MM.1S (cell line): ENCODE measurements around the gene SLC17A7.

Source experiments
- DNase-seq: peaks from one replicate; pipeline ENCODE4 v3.0.0-alpha.2; 2015
- H2AFZ ChIP-seq: fragments of 300-600 bp; sonication (generic); 2 replicates; pipeline ENCODE4 v1.6.0; 2016; ENCODE audit warnings: antibody characterized with exemption, low read length
- H3F3A ChIP-seq: fragments of 300-600 bp; sonication (generic); 2 replicates; pipeline ENCODE4 v1.6.1; 2016; ENCODE audit warnings: mild to moderate bottlenecking, antibody characterized with exemption, low read length, moderate library complexity, mixed read lengths; ENCODE audit not compliant: insufficient read depth
- H3K27ac ChIP-seq: fragments of 300-600 bp; sonication (generic); 2 replicates; pipeline ENCODE4 v1.5.1; 2016; ENCODE audit warnings: mild to moderate bottlenecking, low read length
- H3K27me3 ChIP-seq: fragments of 300-600 bp; sonication (generic); replicated peaks from 2 replicates; pipeline ENCODE4 v1.6.0; 2016; ENCODE audit warnings: low read length; ENCODE audit not compliant: insufficient read depth
- H3K36me3 ChIP-seq: fragments of 300-600 bp; sonication (generic); replicated peaks from 2 replicates; pipeline ENCODE4 v1.6.1; 2016; ENCODE audit warnings: mild to moderate bottlenecking, low read length, mixed read lengths; ENCODE audit not compliant: insufficient read depth
- H3K4me1 ChIP-seq: fragments of 300-600 bp; sonication (generic); 2 replicates; pipeline ENCODE4 v1.6.1; 2016; ENCODE audit warnings: low read length, mixed read lengths
- H3K4me2 ChIP-seq: fragments of 300-600 bp; sonication (generic); 2 replicates; pipeline ENCODE4 v1.6.0; 2016; ENCODE audit warnings: low read depth, low read length
- H3K4me3 ChIP-seq: fragments of 300-600 bp; sonication (generic); 2 replicates; pipeline ENCODE4 v1.5.1; 2016; ENCODE audit warnings: low read length, mixed read lengths
- H3K79me2 ChIP-seq: fragments of 300-600 bp; sonication (generic); 2 replicates; pipeline ENCODE4 v1.6.1; 2016; ENCODE audit warnings: mixed run types, low read length, mixed read lengths
- H3K9ac ChIP-seq: fragments of 300-600 bp; sonication (generic); 2 replicates; pipeline ENCODE4 v1.6.1; 2016; ENCODE audit warnings: low read length, mixed read lengths
- H3K9me2 ChIP-seq: fragments of 300-600 bp; sonication (generic); replicated peaks from 2 replicates; pipeline ENCODE4 v1.6.1; 2016; ENCODE audit warnings: mild to moderate bottlenecking, low read length, mixed read lengths; ENCODE audit not compliant: insufficient read depth
- H3K9me3 ChIP-seq: fragments of 300-600 bp; sonication (generic); replicated peaks from 2 replicates; pipeline ENCODE4 v1.6.1; 2016; ENCODE audit warnings: mild to moderate bottlenecking, low read length, mixed read lengths; ENCODE audit not compliant: insufficient read depth
- H4K20me1 ChIP-seq: fragments of 300-600 bp; sonication (generic); 2 replicates; pipeline ENCODE4 v1.6.1; 2016; ENCODE audit warnings: mild to moderate bottlenecking, low read length, moderate library complexity, mixed read lengths; ENCODE audit not compliant: insufficient read depth
- EZH2 ChIP-seq: fragments of 300-600 bp; sonication (generic); optimal IDR thresholded peaks from 2 replicates; pipeline ENCODE3; 2017; ENCODE audit warnings: low read depth, mild to moderate bottlenecking, antibody characterized with exemption, low read length, mixed read lengths
- EZH2phosphoT487 ChIP-seq: fragments of 300-600 bp; sonication (generic); IDR thresholded peaks from 2 replicates; pipeline ENCODE4 v1.6.1; 2018; ENCODE audit warnings: antibody characterized with exemption, low read length
- TF ChIP-seq, protein P1 (sequence below): fragments of 300-600 bp; sonication (generic); IDR thresholded peaks from 2 replicates; pipeline ENCODE4 v1.5.1; 2016; ENCODE audit warnings: antibody characterized with exemption, low read length, mixed read lengths

Gene SLC17A7

DNA sequence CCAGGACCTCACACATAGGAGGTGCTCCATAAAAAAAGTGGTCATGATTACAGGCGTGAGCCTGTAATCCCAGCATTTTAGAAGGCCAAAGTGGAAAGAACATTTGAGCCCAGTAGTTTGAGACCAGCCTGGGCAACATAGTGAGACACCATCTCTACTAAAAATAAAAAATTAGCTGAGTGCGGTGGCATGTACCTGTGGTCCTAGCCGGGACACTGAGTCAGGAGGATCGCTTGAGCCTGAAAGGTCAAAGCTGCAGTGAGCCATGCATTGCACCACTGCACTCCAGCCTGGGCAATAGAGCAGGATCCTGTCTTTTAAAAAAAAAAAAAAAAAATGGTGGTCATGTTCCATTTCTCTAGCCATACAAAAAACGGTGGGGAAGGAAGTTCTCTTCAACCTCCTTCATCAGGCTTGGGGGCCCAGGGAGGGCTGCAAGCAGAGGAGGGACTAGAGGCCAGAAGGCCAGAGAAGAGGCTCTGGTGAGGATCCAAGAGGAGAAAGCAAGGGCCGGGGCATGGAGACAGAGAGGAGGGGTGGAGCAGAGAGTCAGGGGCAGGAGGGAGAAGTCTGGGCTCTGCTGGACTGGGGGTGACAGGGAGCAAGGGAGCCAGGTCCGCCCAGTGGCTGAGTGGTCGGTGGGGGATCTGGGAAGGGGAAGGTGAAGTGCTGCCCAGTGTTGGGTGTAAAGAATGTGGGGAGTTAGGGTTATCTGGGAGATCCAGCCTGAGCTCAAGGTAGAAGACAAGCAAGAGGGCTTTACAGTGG, 44.4 kb downstream of the SLC17A7 start:
- Histone ChIP-seq H3K4me3 (no peak overlapping the region), H3F3A (no peaks in the 10 kb centered on the region), H3K79me2 (no peaks in the 10 kb centered on the region), H3K36me3 (no peaks in the 10 kb centered on the region), H3K4me2 (no peak overlapping the region), H3K27ac (no peak overlapping the region), H3K4me1 (no peaks in the 10 kb centered on the region), H2AFZ (no peak overlapping the region), H3K9me3 (no peaks in the 10 kb centered on the region), H3K9ac (no peak overlapping the region), H4K20me1 (no peaks in the 10 kb centered on the region), H3K27me3 (peaks cover 52% of the 10 kb centered on the region), H3K9me2 (no peaks in the 10 kb centered on the region)
- no peak for DNase-seq
- no peak for TF ChIP-seq EZH2phosphoT487

DNA sequence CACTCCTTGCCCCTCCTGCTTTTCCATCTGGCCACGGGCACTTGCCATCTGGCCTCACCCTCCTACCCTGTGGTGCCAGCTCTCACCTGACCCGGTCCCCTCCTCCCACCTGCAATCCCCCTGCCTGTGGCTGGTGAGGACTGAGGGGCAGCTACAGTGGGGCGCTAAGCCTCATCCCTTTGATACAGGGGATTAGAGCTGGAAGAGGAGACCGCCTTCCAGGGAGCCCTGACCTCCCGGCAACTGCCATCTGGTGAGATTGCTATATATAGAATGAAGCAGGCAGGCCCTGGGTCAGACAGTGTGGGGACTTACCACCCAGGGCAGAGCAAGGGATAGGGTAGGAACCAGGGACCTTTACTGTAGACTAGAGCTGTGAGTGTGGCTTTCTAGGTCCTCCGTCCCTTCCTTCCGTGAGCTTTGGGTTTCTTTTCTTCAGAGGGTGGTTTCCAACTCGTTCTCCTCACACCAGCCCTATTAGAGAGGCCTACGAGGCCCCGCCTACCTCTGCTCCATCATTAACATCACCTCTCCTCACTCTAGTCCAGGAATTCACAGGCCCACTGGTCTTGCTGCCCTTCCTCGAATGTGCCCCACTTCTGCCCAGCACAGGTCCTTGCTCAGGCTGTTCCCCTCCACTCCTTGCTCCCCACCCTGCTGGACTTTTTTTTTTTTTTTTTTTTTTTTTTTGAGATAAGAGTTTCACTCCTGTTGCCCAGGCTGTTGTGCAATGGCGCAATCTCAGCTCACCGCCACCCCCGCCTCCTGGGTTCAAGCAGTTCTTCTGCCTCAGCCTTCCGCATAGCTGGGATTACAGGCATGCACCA, 45.5 kb downstream of the SLC17A7 start:
- no peak for DNase-seq
- H4K20me1 ChIP-seq = no peaks in the 10 kb centered on the region
- H3K27ac ChIP-seq = no peak overlapping the region
- peaks cover 7% of the 10 kb centered on the region for H3F3A ChIP-seq
- H3K9me3 ChIP-seq = no peaks in the 10 kb centered on the region
- no peaks in the 10 kb centered on the region for H3K9me2 ChIP-seq
- TF ChIP-seq EZH2 (no peak), EZH2phosphoT487 (no peak)
- TF ChIP-seq, protein P1, sequence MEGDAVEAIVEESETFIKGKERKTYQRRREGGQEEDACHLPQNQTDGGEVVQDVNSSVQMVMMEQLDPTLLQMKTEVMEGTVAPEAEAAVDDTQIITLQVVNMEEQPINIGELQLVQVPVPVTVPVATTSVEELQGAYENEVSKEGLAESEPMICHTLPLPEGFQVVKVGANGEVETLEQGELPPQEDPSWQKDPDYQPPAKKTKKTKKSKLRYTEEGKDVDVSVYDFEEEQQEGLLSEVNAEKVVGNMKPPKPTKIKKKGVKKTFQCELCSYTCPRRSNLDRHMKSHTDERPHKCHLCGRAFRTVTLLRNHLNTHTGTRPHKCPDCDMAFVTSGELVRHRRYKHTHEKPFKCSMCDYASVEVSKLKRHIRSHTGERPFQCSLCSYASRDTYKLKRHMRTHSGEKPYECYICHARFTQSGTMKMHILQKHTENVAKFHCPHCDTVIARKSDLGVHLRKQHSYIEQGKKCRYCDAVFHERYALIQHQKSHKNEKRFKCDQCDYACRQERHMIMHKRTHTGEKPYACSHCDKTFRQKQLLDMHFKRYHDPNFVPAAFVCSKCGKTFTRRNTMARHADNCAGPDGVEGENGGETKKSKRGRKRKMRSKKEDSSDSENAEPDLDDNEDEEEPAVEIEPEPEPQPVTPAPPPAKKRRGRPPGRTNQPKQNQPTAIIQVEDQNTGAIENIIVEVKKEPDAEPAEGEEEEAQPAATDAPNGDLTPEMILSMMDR = no peak
- no peaks in the 10 kb centered on the region for H3K79me2 ChIP-seq
- no peak overlapping the region for H3K4me2 ChIP-seq
- H2AFZ ChIP-seq = no peak overlapping the region
- H3K27me3 ChIP-seq = peaks cover 57% of the 10 kb centered on the region
- H3K4me3 ChIP-seq = no peak overlapping the region
- no peaks in the 10 kb centered on the region for H3K4me1 ChIP-seq
- no peaks in the 10 kb centered on the region for H3K36me3 ChIP-seq
- no peak overlapping the region for H3K9ac ChIP-seq

DNA sequence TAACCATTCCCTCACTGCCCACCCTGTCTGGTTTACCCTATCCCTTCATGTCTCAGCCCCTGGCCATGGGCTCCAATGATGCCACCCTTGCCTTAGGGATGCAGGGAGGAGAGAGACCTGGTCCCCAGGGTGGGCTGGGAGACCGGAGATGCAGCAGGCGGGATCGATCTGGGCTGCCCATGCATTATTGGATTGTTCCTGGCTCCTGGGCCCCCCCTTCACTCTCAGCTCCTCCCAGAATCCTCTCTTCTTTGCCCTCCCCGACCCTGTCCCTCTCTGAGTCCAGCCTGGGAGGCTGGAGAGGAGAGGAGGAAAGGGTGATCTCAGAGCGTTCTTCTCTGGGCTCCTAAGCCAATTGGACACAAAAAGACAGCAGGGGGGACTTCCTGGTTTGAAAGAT, 47.4 kb downstream of the SLC17A7 start:
- H3K4me1 ChIP-seq = no peaks in the 10 kb centered on the region
- no peak overlapping the region for H2AFZ ChIP-seq
- H3K36me3 ChIP-seq = no peaks in the 10 kb centered on the region
- peaks cover 68% of the 10 kb centered on the region for H3K27me3 ChIP-seq
- peaks cover 7% of the 10 kb centered on the region for H3F3A ChIP-seq
- no peaks in the 10 kb centered on the region for H3K9me2 ChIP-seq
- TF ChIP-seq EZH2 = no peak
- TF ChIP-seq, protein P1 = no peak
- no peak for TF ChIP-seq EZH2phosphoT487
- no peaks in the 10 kb centered on the region for H3K9me3 ChIP-seq
- H3K9ac ChIP-seq = no peak overlapping the region
- H3K79me2 ChIP-seq = no peaks in the 10 kb centered on the region
- no peak overlapping the region for H3K4me2 ChIP-seq
- H4K20me1 ChIP-seq = no peaks in the 10 kb centered on the region
- DNase-seq = no peak
- H3K27ac ChIP-seq = no peak overlapping the region
- no peak overlapping the region for H3K4me3 ChIP-seq
